Sciatic nerve (tissue), 2 donors: ENCODE data around the gene MNS1. TPM values are rescaled to one million over a fixed set of nuclear protein-coding genes. Genes with fewer than 3 reads are reported as not detected.
"Not testable (repeated sequence)": the region's sequence is repeated elsewhere in the genome, so short reads cannot be mapped to it uniquely, and the experiment has no call there.

Source experiments
- ATAC-seq: fragments of 200-7000 bp; cut with Tn5 transposase; one replicate; pipeline ENCODE4 v1.9.1; 2020; ENCODE audit warnings: mild to moderate bottlenecking, moderate library complexity
- DNase-seq: peaks from one replicate; pipeline ENCODE4 v3.0.0-alpha.2; 2020; ENCODE audit warnings: low spot score
- intact Hi-C: fragments of 100-400 bp; cut with DNase I; formaldehyde crosslinking; loops from one replicate; pipeline ENCODE4 v1.14.2; 2022
- total RNA-seq: library from RNA; stranded (reverse); fragmentation: NEBNext Ultra II Directional; extraction: Animal tissue kit (Norgen Biotek cat#: 25700); gene quantifications from one replicate; pipeline ENCODE4 v1.2.1, GENCODE V29; 2021
- donor health status: DM: no; HTN: no; CAD: no.
- donor health status: DM: no; HTN: no; CAD: no.

MNS1 gene
- total RNA-seq, 1 donor from 2014 or later = 5.1 TPM

DNA sequence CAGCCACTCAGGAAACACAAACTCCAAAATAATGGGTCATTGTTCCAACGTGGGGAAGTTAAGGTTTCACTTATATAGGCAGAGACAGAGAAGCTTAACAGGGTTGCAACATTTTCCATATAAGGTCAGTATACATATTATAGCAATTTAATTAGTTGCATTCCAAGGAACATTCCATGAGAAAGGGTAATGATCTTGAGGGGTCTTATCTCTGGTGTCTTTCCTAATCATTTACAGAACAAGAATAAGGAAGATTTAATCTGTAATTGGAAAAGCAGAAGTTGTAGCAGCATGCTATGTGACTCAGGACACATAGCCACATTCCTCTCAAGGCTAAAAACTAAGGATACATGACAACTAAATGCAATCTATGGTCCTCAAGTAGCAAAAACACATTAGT is 4.9 kb downstream of the MNS1 start:
- intact Hi-C loops = no loop called here
- DNase-seq (no peak), ATAC-seq (no peak)

DNA sequence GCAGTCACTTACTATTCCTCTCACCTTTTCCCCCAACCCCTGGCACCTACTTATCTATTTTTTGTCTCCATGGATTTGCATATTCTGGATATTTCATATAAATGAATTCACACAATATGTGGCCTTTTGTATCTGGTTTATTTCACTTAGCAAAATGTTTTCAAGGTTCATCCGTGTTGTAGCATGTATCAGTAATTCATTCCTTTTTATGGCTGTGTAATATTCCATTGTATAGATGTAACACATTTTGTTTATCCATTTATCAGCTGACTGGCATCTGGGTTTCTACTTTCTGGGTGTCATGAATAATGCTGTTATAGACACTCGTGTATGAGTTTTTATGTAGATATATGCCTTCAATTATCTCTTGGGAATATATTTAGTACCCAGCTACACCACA is 5.8 kb downstream of the MNS1 start:
- ATAC-seq (no peak), DNase-seq (no peak)
- intact Hi-C loops = loop anchor here (5.0 kb wide), 1 partner anchor 1042 kb away; no protein-coding TSS in a partner anchor

DNA sequence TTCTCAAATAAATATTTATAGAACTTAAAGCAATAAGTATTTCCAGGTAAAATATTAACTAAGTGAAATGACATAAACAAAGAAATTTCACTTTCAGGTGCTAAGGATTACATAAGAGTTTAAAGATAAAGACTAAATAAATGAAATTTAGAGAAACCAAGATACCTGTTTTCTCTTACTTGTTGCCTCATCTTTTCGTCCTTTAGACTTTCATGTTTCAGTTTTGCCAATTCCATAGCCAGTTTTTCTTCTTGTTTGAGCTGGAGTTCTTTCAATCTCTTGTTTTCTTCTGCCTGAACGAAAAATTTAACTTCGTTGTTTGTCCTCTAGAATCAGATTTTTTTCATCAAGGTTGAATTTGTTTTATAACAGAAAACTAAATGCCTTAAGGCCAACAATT is 8.7 kb downstream of the MNS1 start:
- DNase-seq (no peak), ATAC-seq (no peak)
- intact Hi-C loops = loop anchor here (5.0 kb wide), 1 partner anchor 1039 kb away; no protein-coding TSS in a partner anchor

DNA sequence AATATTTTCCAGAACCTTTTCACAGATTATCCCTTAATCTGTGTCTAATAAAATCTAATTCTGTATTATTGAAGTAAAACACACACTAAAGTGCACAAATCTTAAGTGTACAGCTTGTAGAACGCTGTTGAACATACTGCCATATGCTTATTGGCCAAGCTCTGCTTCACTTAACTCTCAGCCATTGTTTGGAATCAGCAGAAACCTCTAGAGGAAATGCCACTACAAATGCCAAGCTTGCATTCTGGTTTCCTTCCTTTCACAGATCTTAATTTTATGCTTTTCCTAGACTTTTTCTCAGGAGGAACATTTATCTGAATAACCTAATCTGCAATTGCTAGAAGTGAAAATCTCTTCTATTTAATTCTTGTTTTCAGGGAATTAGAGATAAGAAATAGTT is 10.1 kb downstream of the MNS1 start:
- intact Hi-C loops = loop anchor here (5.0 kb wide), 1 partner anchor 1038 kb away; no protein-coding TSS in a partner anchor
- ATAC-seq (no peak), DNase-seq (no peak)

DNA sequence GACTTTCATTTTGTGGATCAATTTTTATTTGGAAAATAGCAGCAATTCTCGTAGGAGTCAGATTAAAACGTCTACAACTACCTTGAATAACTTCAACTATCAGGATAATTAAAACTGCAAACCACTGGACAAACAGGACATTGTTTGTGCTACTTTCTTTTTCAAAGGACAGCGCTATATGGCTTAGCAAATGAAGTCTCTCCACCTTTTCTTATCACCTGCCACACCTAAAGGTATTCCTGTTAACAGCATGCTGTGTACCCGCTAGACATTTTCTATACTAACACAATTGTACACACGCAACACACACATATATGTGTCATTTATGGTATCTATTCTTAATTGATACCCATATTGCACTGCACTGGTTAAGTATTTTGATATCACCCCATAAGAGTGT is 19.2 kb downstream of the MNS1 start:
- no peak for ATAC-seq
- intact Hi-C loops = no loop called here
- no peak for DNase-seq

DNA sequence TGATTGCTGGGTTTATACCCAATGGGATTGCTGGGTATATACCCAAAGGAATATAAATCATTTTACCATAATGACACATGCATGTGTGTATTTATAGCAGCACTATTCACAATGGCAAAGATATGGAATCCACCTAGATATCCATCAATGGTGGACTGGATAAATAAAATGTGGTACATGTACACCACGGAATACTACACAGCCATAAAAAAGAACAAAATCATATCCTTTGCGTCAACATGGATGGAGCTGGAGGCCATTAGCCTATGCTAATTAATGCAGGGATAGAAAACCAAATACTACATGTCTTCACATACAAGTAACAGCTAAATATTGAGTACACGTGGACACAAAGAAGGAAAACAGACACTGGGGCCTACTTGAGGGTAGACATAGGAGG is 22.6 kb downstream of the MNS1 start:
- no peak for ATAC-seq
- no peak for DNase-seq
- intact Hi-C loops = no loop called here

DNA sequence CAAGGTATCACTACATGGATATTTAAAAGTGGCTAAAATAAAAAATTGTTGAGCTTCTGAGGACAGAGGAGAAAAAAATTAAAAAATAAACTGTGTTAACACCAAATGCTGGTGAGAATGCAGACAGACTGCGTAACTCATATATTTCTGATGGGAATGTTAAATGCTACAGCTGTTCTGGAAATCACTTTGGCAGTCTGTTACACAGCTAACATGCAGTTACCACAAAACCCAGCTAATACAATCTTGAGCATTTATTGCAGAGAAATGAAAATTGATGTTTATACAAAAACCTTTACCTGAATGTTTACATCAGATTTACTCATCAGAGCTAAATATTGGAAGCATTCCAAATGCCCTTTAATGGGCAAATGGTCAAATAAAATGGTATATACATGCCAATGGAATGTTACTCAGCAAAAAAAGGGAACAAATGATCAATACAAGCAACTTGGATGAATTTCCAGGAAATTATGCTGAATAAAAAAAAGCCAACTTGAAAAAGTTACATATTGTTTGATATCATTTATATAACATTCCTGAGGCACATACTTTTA is 24.6 kb downstream of the MNS1 start:
- DNase-seq (no peak), ATAC-seq (no peak)
- intact Hi-C loops = no loop called here

DNA sequence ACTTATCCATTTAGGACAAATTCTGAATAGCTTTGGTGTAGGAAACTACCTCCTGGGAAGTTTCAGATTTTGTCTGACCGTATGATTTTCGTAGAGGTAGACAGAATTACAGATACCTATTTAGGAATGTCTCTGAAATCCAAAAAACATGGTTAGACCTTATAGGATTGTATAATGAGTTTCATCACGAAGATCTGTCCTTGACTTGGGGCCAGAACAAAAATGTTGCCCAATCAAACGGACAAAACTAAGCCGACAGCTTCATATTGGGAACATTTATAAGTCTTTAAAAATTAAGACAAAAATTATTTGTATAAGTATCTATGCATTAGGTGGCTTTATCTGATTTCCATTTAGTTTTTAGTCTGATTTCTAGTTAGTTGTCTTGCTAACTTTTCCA is 32.6 kb downstream of the MNS1 start:
- DNase-seq (no peak), ATAC-seq (no peak)
- intact Hi-C loops = no loop called here

DNA sequence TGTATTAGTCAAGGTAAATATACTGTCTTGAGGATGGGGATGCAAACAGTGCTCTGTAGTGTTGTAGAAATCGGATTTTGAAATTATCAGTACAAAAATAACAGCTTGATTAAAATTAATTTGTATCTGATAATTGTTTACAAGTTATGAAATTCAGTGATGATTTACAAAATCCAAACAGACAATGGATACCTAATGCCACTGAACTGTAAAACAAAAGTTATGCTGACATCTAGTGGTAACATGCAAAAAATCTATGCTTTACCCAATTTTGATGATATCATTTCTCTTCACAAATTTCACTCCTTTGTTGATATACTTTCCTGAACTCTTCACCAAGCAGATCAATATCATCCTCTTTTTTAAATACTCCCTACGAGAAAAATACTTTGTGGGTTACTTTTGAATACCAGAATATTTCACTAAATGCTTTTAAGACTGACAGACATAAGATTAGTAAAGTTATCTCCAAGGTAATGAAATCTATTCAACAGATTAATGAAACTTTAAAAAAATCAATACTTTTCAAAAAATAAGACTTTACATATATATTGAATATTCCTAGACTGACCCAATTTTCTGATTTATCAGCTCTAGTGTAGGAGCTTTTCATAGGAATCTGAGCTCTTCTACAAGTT is 36.0 kb downstream of the MNS1 start:
- ATAC-seq (no peak), DNase-seq (no peak)
- intact Hi-C loops = no loop called here

DNA sequence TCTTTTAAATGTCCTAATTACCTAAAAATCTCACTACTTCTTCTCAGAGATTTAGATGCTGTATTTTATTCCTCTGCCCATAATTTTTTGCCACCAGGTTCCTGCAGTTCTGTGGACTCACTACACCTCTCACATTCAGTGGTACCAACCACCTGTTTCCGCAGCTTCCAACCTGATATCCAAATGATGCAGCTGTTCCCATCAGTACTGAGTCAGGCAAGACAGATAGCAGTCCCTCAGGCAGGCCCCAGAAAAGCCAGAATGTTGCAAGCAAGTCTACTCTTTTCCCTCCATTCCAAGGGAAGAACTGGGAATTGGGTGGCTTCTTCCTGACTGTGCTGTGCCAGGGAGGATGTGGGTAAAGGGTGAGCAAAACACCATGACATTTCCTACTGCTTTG is 39.0 kb downstream of the MNS1 start:
- ATAC-seq (no peak), DNase-seq (no peak)
- intact Hi-C loops = no loop called here

DNA sequence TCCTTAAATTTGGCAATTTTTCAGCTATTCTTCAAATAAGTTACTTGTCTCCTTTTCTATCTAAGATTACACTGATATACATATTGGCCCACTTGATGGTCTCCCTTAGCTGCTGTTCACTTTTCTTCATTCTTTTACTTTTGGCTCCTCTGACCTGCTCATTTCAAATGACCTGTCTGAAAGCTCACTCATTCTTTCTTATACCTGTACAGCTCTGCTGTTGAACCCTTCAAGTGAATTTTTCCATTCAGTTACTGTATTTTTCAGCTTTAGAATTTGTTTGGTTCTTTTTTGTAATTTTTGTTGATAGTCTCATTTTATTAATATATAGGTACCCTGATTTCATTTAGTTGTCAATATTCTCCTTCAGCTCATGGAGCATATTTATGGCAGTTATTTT is 39.7 kb downstream of the MNS1 start:
- ATAC-seq (no peak), DNase-seq (no peak)
- intact Hi-C loops = no loop called here

DNA sequence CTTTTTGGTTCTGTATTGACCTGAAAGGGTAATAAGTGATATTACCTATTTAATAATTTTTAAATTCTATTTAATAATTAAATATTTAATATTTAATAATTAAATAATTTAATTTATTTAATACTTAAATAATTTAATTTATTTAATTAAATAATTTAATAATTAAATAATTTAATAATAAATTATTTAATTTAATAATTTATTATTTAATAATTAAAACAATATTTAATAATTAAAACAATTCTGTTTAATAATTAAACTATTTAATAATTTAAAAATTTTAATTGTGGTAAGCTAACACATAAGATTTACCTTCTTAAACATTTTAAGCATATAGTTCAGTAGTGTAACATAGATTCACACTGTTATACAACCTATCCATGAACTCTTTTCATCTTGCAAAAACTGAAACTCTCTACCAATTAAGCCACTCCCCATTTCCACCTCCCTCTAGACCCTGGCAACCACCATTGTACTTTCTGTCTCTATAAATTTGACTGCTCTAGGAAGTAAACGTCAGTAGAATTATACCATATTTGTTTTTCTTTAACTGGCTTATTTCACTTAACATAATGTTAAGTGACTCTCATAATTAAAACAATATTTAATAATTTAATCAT is 51.7 kb downstream of the MNS1 start:
- intact Hi-C loops = not testable (repeated sequence)

DNA sequence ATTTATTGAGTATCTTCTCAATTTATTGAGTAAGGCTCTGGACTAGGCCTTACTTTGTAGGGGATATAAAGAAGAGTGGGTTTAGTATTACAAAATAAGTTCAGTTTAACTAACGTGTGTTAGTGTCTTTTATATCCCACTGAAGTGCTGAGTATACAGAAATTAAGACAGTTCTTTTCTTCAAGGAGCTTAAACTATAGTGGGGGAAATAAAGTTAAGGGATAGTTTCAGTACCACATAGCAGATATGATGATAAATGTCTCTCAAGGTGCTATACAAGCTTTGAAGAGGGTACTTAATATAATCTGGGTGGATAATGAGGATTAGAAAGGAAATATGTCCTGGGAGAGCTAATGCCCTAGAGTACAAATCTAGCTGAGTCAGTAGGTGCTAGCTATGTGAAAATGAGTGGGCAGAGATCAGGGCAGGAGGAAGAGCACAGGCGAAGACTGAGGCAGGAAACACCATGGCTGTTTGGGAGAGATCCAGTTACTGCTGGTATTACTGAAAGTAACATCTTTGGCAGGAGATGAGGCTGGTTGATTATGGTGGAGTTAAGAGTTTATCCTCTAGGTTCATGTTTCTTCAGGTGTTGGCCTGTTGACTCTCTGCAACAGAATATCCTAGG is 53.7 kb downstream of the MNS1 start:
- ATAC-seq (no peak), DNase-seq (no peak)
- intact Hi-C loops = no loop called here

More for the DNA sequence above, 51.7 kb downstream of the MNS1 start:
- not testable (repeated sequence) for ATAC-seq, DNase-seq

DNA sequence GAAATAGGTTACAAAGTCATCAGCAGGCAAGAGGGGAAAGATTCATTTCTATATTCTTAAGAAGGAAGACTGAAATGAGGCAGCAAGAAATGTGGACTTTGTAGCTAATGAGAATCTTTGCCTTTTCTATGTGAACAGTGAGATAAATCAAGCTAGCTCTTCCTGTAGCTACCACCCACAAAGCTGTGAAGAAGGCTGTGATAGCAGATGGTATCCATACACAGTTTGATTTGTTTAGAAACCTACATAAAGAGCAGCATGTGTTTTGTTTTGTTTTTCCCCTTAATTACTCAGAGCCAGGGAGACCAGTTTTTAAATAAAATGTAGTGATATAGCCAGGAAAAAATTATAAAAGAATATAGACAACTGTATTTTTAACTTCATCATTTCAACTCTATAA is 54.2 kb downstream of the MNS1 start:
- no peak for DNase-seq
- ATAC-seq = no peak
- intact Hi-C loops = no loop called here

DNA sequence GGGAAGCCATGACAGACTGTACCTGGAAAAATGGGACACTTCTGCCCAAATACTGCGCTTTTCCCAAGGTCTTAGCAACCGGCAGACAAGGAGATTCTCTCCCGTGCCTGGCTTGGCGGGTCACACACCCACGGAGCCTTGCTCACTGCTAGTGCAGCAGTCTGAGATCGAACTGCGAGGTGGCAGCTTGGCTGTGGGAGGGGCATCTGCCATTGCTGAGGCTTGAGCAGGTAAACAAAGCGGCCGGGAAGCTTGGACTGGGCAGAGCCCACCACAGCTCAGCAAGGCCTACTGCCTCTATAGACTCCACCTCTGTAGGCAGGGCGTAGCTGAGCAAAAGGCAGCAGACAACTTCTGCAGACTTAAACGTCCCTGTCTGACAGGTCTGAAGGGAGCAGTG is 65.7 kb downstream of the MNS1 start:
- DNase-seq, ATAC-seq, intact Hi-C loops: not testable (repeated sequence)

DNA sequence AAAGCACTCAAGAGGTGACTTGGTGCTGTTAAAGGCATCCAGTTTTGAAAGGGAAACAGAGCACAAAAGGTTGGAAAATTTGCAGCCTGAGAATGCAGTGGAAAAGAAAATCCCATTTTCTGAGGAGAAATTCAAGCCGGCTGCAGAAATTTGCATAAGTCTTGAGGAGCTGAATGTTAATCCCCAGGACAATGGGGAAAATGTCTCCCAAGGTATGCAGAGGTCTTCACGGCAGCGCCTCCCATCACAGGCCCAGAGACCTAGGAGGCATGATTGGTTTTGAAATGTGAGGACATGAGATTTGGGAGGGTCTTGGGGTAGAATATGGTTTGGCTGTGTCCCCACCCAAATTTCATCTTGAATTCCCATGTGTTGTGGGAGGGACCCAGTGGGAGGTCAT is 67.6 kb downstream of the MNS1 start:
- intact Hi-C loops, DNase-seq, ATAC-seq: not testable (repeated sequence)

DNA sequence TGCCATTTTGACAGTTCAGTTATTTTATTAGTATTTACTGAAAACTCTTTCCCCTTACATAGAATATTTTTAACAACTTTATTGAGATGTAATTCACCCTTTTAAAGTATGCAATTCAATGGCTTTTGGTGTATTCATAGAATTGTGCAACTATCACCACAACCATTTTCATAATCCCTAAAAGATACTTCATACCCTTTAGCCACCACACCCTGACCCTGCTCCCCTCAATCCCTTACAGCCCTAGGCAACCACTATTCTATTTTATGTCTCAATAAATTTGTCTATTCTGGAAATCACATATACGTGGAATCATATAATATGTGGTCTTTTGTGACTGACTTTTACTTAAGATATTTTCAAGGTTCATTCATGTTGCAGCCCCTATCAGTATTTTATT is 70.0 kb downstream of the MNS1 start:
- intact Hi-C loops = no loop called here
- ATAC-seq = no peak
- no peak for DNase-seq

DNA sequence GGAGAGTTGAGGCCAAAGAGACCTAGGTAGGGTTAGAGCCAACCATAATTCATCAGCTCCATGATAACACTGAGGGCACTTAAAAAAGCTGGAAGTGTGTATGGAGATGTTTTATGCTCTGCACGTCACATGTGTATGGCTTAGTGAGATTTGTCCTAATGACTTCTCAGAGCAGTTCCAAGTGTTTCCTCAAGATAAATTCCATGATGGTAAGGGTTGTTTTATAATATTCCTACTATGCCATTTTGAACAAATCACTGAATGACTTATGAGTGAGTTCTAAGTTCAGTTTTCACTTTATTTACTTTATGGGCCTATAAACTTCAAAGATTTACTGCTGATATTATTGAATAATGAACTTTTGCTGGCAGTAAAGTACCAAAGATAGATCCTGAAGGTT is 71.7 kb downstream of the MNS1 start:
- ATAC-seq (no peak), DNase-seq (no peak)
- intact Hi-C loops = no loop called here

DNA sequence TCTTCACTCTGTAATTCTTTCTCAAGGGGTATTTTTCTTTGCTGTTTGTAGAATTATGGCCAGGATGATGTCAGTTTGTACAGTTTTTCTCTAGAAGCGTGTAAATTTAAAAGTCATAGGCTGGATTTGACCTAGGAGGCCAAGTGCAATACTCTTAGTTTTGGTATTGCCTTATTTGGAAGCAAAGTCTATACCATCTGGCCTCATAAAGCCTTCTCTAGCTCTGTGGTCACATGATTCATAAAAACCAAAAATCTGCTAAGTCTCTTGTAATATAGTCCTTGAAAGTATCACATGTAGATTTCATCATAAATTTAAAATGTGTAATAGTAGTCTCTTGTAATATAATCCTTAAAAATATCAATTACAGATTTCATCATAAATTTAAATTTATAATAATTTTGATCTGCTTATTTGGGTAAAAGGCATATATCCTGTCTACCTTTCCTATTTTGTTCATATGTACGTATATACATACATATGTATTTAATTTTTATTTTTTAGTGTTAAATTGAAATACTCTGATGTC is 74.1 kb downstream of the MNS1 start:
- ATAC-seq = no peak
- DNase-seq = no peak
- intact Hi-C loops = no loop called here

DNA sequence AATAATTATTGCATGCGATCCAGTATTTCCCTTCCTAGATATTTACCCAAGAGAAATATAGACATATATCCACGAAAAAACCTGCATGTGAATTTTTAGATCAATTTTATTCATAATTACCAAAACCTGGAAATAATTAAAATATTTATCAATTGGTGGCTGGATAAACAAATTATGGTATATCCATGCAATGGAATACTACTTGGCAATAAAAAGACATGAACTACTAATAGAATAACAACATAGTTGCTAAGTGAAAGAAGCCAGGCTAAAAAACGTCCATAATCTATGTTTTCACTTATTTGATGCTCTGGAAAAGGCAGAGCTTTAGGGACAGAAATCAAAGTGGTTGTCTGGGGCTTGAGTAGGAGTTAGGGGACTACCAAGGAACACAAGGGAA is 79.0 kb downstream of the MNS1 start:
- DNase-seq = no peak
- no peak for ATAC-seq
- intact Hi-C loops = no loop called here
